Prostate gland (tissue), 2 donors: ENCODE data around the gene PPP2R2B. TPM values are rescaled to one million over a fixed set of nuclear protein-coding genes. Genes with fewer than 3 reads are reported as not detected.

ENCODE experiments used
- DNase-seq: peaks from one replicate; pipeline ENCODE4 v3.0.0-alpha.2; 2019; ENCODE audit warnings: low spot score
- H3K27ac ChIP-seq, 2 donors: fragments of 200-600 bp; sonication (generic); 2 replicates each; pipeline ENCODE4 v1.5.1; 2017 to 2019
- H3K27me3 ChIP-seq: fragments of 200-600 bp; sonication (generic); replicated peaks from 2 replicates; pipeline ENCODE4 v1.5.1; 2019; ENCODE audit not compliant: insufficient read depth
- H3K36me3 ChIP-seq, 2 donors: fragments of 200-600 bp; sonication (generic); 1 replicate in 1 of 2; 2 replicates in 1 of 2; pipeline versions ENCODE4 v1.5.1 to v1.8.1; 2017 to 2019
- H3K4me1 ChIP-seq: fragments of 200-600 bp; sonication (generic); replicated peaks from 2 replicates; pipeline ENCODE4 v1.5.1; 2019
- H3K4me3 ChIP-seq, 2 donors: fragments of 200-600 bp; sonication (generic); 2 replicates each; pipeline ENCODE4 v1.5.1; 2017 to 2019
- H3K9me3 ChIP-seq: fragments of 200-600 bp; sonication (generic); 2 replicates; pipeline ENCODE4 v1.5.1; 2017
- CTCF ChIP-seq, 4 experiments: fragments of 200-600 bp in 2 of 4; fragments of 450-650 bp in 2 of 4; sonication (generic) in 2 of 4; IDR thresholded peaks; 1 replicate in 3 of 4; 2 replicates in 1 of 4; pipeline ENCODE4 v1.5.1; 2016 to 2019; ENCODE audit warnings: antibody characterized with exemption in 4 of 4, mild to moderate bottlenecking in 2 of 4, moderate library complexity in 2 of 4
- POLR2A ChIP-seq: fragments of 450-650 bp; IDR thresholded peaks from one replicate; pipeline ENCODE4 v1.6.1; 2016; ENCODE audit warnings: antibody characterized with exemption, mild to moderate bottlenecking
- POLR2AphosphoS5 ChIP-seq: sonication (generic); formaldehyde crosslinking; IDR thresholded peaks from one replicate; pipeline ENCODE4 v1.6.1; 2017; ENCODE audit warnings: antibody characterized with exemption
- WGBS: methylation state at CpG from one replicate; pipeline ENCODE4 v1.1.5; 2018; 5-methylcytosine and 5-hydroxymethylcytosine counted together
- intact Hi-C: fragments of 100-400 bp; cut with DNase I; formaldehyde crosslinking; loops from one replicate; pipeline ENCODE4 v1.14.2; 2022
- total RNA-seq, 2 donors: library from RNA; depleted of rRNA; stranded (reverse); fragments of >200 nt; gene quantifications; one replicate each; pipeline ENCODE4 v1.1.0, GENCODE V29; 2016

The PPP2R2B gene
- total RNA-seq, 2 donors from 2014 or later: 0.68 to 2.6 TPM

- intact Hi-C loops: no loop called here
- TF ChIP-seq POLR2AphosphoS5 (no peak), POLR2A (no peak), CTCF (IDR thresholded peaks at IDR 0.05) (no peak)
- Histone ChIP-seq H3K4me3 (no peak overlapping the region), H3K27me3 (no peaks in the 10 kb centered on the region), H3K4me1 (no peaks in the 10 kb centered on the region), H3K9me3 (no peaks in the 10 kb centered on the region), H3K27ac (no peak overlapping the region), H3K36me3 (no peaks in the 10 kb centered on the region)
- 88% methylated on average over 3 of the region's 3 CpGs for WGBS
- no peak for DNase-seq
Observed at GRCh38 chr5:146893991-146894390, 15.4 kb upstream of the PPP2R2B start.

DNA sequence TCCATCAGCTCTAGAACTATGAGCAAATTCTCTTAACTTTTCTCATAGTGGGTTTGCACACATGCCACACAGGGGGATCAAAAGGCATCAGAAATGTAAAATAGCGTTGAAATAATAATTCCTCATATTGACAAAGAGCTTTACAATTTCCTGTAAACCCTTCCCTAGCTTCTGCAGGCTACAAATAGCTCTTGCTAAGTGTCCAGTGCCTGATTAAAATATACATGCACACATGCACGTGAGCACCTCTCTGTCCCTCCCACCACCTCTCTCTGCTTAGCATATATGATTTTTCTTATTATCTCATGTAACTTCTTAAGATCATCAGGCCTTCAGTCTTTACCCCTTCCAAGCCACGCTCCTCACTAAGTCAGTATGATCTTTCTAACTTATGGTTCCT is 13.7 kb upstream of the PPP2R2B start:
- H3K4me3 ChIP-seq: no peak overlapping the region
- H3K27me3 ChIP-seq: no peaks in the 10 kb centered on the region
- no peaks in the 10 kb centered on the region for H3K4me1 ChIP-seq
- intact Hi-C loops: no loop called here
- H3K27ac ChIP-seq: no peak overlapping the region
- no peak for DNase-seq
- TF ChIP-seq POLR2A (no peak), POLR2AphosphoS5 (no peak), CTCF (IDR thresholded peaks at IDR 0.05) (no peak)
- WGBS: 70% methylated on average over 3 of the region's 3 CpGs
- no peaks in the 10 kb centered on the region for H3K36me3 ChIP-seq
- no peaks in the 10 kb centered on the region for H3K9me3 ChIP-seq

DNA sequence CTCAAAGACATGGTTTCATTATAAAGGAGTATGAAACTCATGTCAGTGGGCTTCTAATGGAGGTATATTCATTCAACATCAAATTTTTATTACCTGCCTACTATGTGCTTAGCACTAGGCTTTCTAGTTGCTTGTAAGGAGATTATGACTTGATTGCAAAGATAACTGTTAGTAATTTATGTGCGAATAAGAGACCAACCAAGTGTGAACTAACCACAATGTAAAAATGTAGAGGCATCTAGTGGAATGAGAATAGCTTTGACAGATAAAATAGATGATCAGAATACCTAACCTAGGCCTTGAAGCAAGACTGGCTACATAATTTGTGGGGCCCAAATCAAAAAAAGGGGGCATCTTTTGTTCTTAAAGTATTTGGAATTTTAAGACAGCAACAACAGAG is 13.0 kb upstream of the PPP2R2B start:
- H3K4me1 ChIP-seq: no peaks in the 10 kb centered on the region
- no peak overlapping the region for H3K4me3 ChIP-seq
- no peaks in the 10 kb centered on the region for H3K27me3 ChIP-seq
- DNase-seq: no peak
- H3K27ac ChIP-seq: no peak overlapping the region
- 97% methylated on average over 1 of the region's 1 CpG for WGBS
- no peaks in the 10 kb centered on the region for H3K36me3 ChIP-seq
- H3K9me3 ChIP-seq: no peaks in the 10 kb centered on the region
- intact Hi-C loops: no loop called here
- TF ChIP-seq POLR2AphosphoS5 (no peak), POLR2A (no peak), CTCF (IDR thresholded peaks at IDR 0.05) (no peak)

GRCh38 chr5:146890731-146891440 is 12.3 kb upstream of the PPP2R2B start:
- no peaks in the 10 kb centered on the region for H3K36me3 ChIP-seq
- H3K27ac ChIP-seq: no peak overlapping the region
- no peaks in the 10 kb centered on the region for H3K4me1 ChIP-seq
- no peak for TF ChIP-seq POLR2A
- TF ChIP-seq CTCF (IDR thresholded peaks at IDR 0.05): no peak
- TF ChIP-seq POLR2AphosphoS5: no peak
- no peak for DNase-seq
- no peaks in the 10 kb centered on the region for H3K27me3 ChIP-seq
- intact Hi-C loops: no loop called here
- WGBS: 24% methylated on average over 1 of the region's 1 CpG
- no peak overlapping the region for H3K4me3 ChIP-seq
- no peaks in the 10 kb centered on the region for H3K9me3 ChIP-seq

- intact Hi-C loops: no loop called here
- Histone ChIP-seq H3K27me3 (no peaks in the 10 kb centered on the region), H3K4me1 (no peaks in the 10 kb centered on the region), H3K36me3 (no peaks in the 10 kb centered on the region), H3K9me3 (no peaks in the 10 kb centered on the region), H3K27ac (no peak overlapping the region), H3K4me3 (no peak overlapping the region)
- 66% methylated on average over 2 of the region's 2 CpGs for WGBS
- no peak for DNase-seq
- TF ChIP-seq CTCF (IDR thresholded peaks at IDR 0.05) (no peak), POLR2A (no peak), POLR2AphosphoS5 (no peak)
Observed at GRCh38 chr5:146890066-146890465, 11.5 kb upstream of the PPP2R2B start.
